ENCODE results near the gene MPC1. TPM values are rescaled to one million over a fixed set of nuclear protein-coding genes. Genes with fewer than 3 reads are reported as not detected.

The MPC1 gene
- total and polyA plus RNA-seq, 2 donors (not counting 3 experiments of a cell fraction or from before 2014, with no cell fraction given), result 15.5 to 17.5 TPM

GRCh38 chr6:166382500-166382932 lies 224 bp downstream of the MPC1 start:
- Histone ChIP-seq H3K27me3 (ENCODE audit: control insufficient read depth in 2 of 2, insufficient read depth in 2 of 2, low read length in 2 of 2) (no peaks in the 10 kb centered on the region), H2AFZ (ENCODE audit: low read depth, low read length) (peak overlapping the region; percentile 96), H3K4me3 (replicated peaks in 1 of 3; ENCODE audit: insufficient read depth in 1 of 3, low read depth in 1 of 3, low read length in 3 of 3) (peak overlapping the region; percentile 45 to 92 (median 82)), H3K9ac (replicated peaks; ENCODE audit: extremely low read depth, insufficient read depth, low read length) (peak overlapping the region; percentile 59), H4K20me1 (replicated peaks; ENCODE audit: control insufficient read depth, extremely low read depth, insufficient read depth, low read length) (no peaks in the 10 kb centered on the region), H3K27ac (ENCODE audit: insufficient read depth, low read depth, low read length) (peak overlapping the region; percentile 22), H3K4me1 (ENCODE audit: control insufficient read depth, extremely low read depth, insufficient read depth, low read length) (peaks cover 4% of the 10 kb centered on the region), H3K36me3 (ENCODE audit: control insufficient read depth in 2 of 2, extremely low read depth in 1 of 2, insufficient read depth in 2 of 2, low read length in 2 of 2) (no peaks in the 10 kb centered on the region), H3K79me2 (ENCODE audit: control insufficient read depth, insufficient read depth, low read length) (no peaks in the 10 kb centered on the region), H3K9me1 (replicated peaks; ENCODE audit: control insufficient read depth, extremely low read depth, insufficient read depth, low read length) (no peaks in the 10 kb centered on the region), H3K9me3 (replicated peaks; ENCODE audit: control insufficient read depth, insufficient read depth, low read length) (no peaks in the 10 kb centered on the region), H3K4me2 (ENCODE audit: insufficient read depth, low read length) (peak overlapping the region; percentile 55)
- FAIRE-seq (no peak), DNase-seq (ENCODE audit: low read depth, low spot score) (no peak)
- dilution Hi-C loops (cut with MboI; ENCODE audit: extremely low pct_ligation_motif_present, low sequenced_read_pairs), result no loop called here
- TF ChIP-seq CTCF (IDR thresholded peaks at IDR 0.05; ENCODE audit: extremely low read depth in 1 of 2, insufficient read depth in 1 of 2, low read depth in 1 of 2, low read length in 2 of 2) (no peak), POLR2A (IDR thresholded peaks at IDR 0.05; ENCODE audit: low read depth, low read length) (peak; percentile 30)
- intact Hi-C loops (cut with micrococcal nuclease), result no loop called here
- ChIA-PET CTCF (interaction anchor here (1.8 kb wide), 1 partner anchor 106 kb away, joined by 13 read pairs; no protein-coding TSS in a partner anchor), POLR2A (no interaction called here)
- no TSS peak for BruUV-seq (replicated peaks)

- TF ChIP-seq POLR2A (IDR thresholded peaks at IDR 0.05; ENCODE audit: low read depth, low read length) (no peak), CTCF (IDR thresholded peaks at IDR 0.05; ENCODE audit: extremely low read depth in 1 of 2, insufficient read depth in 1 of 2, low read depth in 1 of 2, low read length in 2 of 2) (peak; percentile 69 to 78)
- H3K9me3 ChIP-seq (replicated peaks; ENCODE audit: control insufficient read depth, insufficient read depth, low read length), result no peaks in the 10 kb centered on the region
- no peaks in the 10 kb centered on the region for H3K9me1 ChIP-seq (replicated peaks; ENCODE audit: control insufficient read depth, extremely low read depth, insufficient read depth, low read length)
- H3K79me2 ChIP-seq (ENCODE audit: control insufficient read depth, insufficient read depth, low read length), result no peaks in the 10 kb centered on the region
- peak overlapping the region; percentile 59 for H3K9ac ChIP-seq (replicated peaks; ENCODE audit: extremely low read depth, insufficient read depth, low read length)
- dilution Hi-C loops (cut with MboI; ENCODE audit: extremely low pct_ligation_motif_present, low sequenced_read_pairs), result no loop called here
- intact Hi-C loops (cut with micrococcal nuclease), result no loop called here
- peak overlapping the region; percentile 96 for H2AFZ ChIP-seq (ENCODE audit: low read depth, low read length)
- no peaks in the 10 kb centered on the region for H3K27me3 ChIP-seq (ENCODE audit: control insufficient read depth in 2 of 2, insufficient read depth in 2 of 2, low read length in 2 of 2)
- peak overlapping the region; percentile 45 to 92 (median 82) for H3K4me3 ChIP-seq (replicated peaks in 1 of 3; ENCODE audit: insufficient read depth in 1 of 3, low read depth in 1 of 3, low read length in 3 of 3)
- no peaks in the 10 kb centered on the region for H3K36me3 ChIP-seq (ENCODE audit: control insufficient read depth in 2 of 2, extremely low read depth in 1 of 2, insufficient read depth in 2 of 2, low read length in 2 of 2)
- H4K20me1 ChIP-seq (replicated peaks; ENCODE audit: control insufficient read depth, extremely low read depth, insufficient read depth, low read length), result no peaks in the 10 kb centered on the region
- H3K4me1 ChIP-seq (ENCODE audit: control insufficient read depth, extremely low read depth, insufficient read depth, low read length), result peaks cover 4% of the 10 kb centered on the region
- ChIA-PET POLR2A (no interaction called here), CTCF (interaction anchor here (0.6 to 3.3 kb wide), 20 partner anchors 11 to 106 kb away, joined by 3 to 25 read pairs (median 4); partner anchors contain the start of gene SFT2D1)
- FAIRE-seq (peak; percentile 26), DNase-seq (ENCODE audit: low read depth, low spot score) (peak; percentile 31)
- peak overlapping the region; percentile 22 for H3K27ac ChIP-seq (ENCODE audit: insufficient read depth, low read depth, low read length)
- peak overlapping the region; percentile 55 for H3K4me2 ChIP-seq (ENCODE audit: insufficient read depth, low read length)
- no TSS peak for BruUV-seq (replicated peaks)
Observed at GRCh38 chr6:166381733-166382499, 824 bp downstream of the MPC1 start.
